ENCODE measurements around the gene TET2. TPM values are rescaled to one million over a fixed set of nuclear protein-coding genes. Genes with fewer than 3 reads are reported as not detected.

The TET2 gene
- total RNA-seq, 1 experiment from 2014 or later = 20.5 TPM

GRCh38 chr4:105227054-105227453, 80.4 kb downstream of the TET2 start:
- Mint-ChIP-seq H3K27me3 (ENCODE audit: insufficient read depth, unreplicated experiment) (no peaks in the 10 kb centered on the region), H3K4me1 (ENCODE audit: insufficient read depth, unreplicated experiment) (no peaks in the 10 kb centered on the region), H3K36me3 (ENCODE audit: insufficient read depth, unreplicated experiment) (no peaks in the 10 kb centered on the region), H3K4me3 (ENCODE audit: unreplicated experiment) (no peak overlapping the region), H3K27ac (ENCODE audit: low read depth, unreplicated experiment) (no peak overlapping the region), H3K9me3 (ENCODE audit: unreplicated experiment) (peaks cover 2% of the 10 kb centered on the region)
- DNase-seq (ENCODE audit: unreplicated experiment) = no peak
- intact Hi-C loops (cut with micrococcal nuclease) = no loop called here
- no TSS peak for BruUV-seq (replicated peaks)
- no peak for TF ChIP-seq CTCF (IDR thresholded peaks at IDR 0.05; ENCODE audit: unreplicated experiment)
- ChIA-PET CTCF (no interaction called here), POLR2A (no interaction called here)

- ChIA-PET POLR2A (no interaction called here), CTCF (no interaction called here)
- no peak overlapping the region for H3K27ac Mint-ChIP-seq (ENCODE audit: low read depth, unreplicated experiment)
- no peak overlapping the region for H3K4me3 Mint-ChIP-seq (ENCODE audit: unreplicated experiment)
- peaks cover 9% of the 10 kb centered on the region for H3K9me3 Mint-ChIP-seq (ENCODE audit: unreplicated experiment)
- no peaks in the 10 kb centered on the region for H3K4me1 Mint-ChIP-seq (ENCODE audit: insufficient read depth, unreplicated experiment)
- no peak for DNase-seq (ENCODE audit: unreplicated experiment)
- intact Hi-C loops (cut with micrococcal nuclease) = no loop called here
- peaks cover 22% of the 10 kb centered on the region for H3K36me3 Mint-ChIP-seq (ENCODE audit: insufficient read depth, unreplicated experiment)
- no TSS peak for BruUV-seq (replicated peaks)
- no peaks in the 10 kb centered on the region for H3K27me3 Mint-ChIP-seq (ENCODE audit: insufficient read depth, unreplicated experiment)
- TF ChIP-seq CTCF (IDR thresholded peaks at IDR 0.05; ENCODE audit: unreplicated experiment) = no peak
Measured at GRCh38 chr4:105230287-105230686, 83.6 kb downstream of the TET2 start.

- peaks cover 9% of the 10 kb centered on the region for H3K9me3 Mint-ChIP-seq (ENCODE audit: unreplicated experiment)
- intact Hi-C loops (cut with micrococcal nuclease) = no loop called here
- no peak for TF ChIP-seq CTCF (IDR thresholded peaks at IDR 0.05; ENCODE audit: unreplicated experiment)
- no peak for DNase-seq (ENCODE audit: unreplicated experiment)
- BruUV-seq (replicated peaks) = no TSS peak
- no peak overlapping the region for H3K27ac Mint-ChIP-seq (ENCODE audit: low read depth, unreplicated experiment)
- no peaks in the 10 kb centered on the region for H3K4me1 Mint-ChIP-seq (ENCODE audit: insufficient read depth, unreplicated experiment)
- H3K27me3 Mint-ChIP-seq (ENCODE audit: insufficient read depth, unreplicated experiment) = no peaks in the 10 kb centered on the region
- POLR2A ChIA-PET = interaction anchor here (1.8 kb wide), 1 partner anchor 9 kb away, joined by 6 read pairs; no protein-coding TSS in a partner anchor
- no peak overlapping the region for H3K4me3 Mint-ChIP-seq (ENCODE audit: unreplicated experiment)
- CTCF ChIA-PET = interaction anchor here (0.6 to 1.5 kb wide), 2 partner anchors 19 to 92 kb away, joined by 3 to 5 read pairs; no protein-coding TSS in a partner anchor
- H3K36me3 Mint-ChIP-seq (ENCODE audit: insufficient read depth, unreplicated experiment) = peaks cover 41% of the 10 kb centered on the region
Measured at GRCh38 chr4:105232374-105232773, 85.7 kb downstream of the TET2 start.

GRCh38 chr4:105234582-105234981, 87.9 kb downstream of the TET2 start:
- Mint-ChIP-seq H3K4me1 (ENCODE audit: insufficient read depth, unreplicated experiment) (no peaks in the 10 kb centered on the region), H3K9me3 (ENCODE audit: unreplicated experiment) (peaks cover 9% of the 10 kb centered on the region), H3K36me3 (ENCODE audit: insufficient read depth, unreplicated experiment) (peaks cover 53% of the 10 kb centered on the region), H3K27ac (ENCODE audit: low read depth, unreplicated experiment) (no peak overlapping the region), H3K27me3 (ENCODE audit: insufficient read depth, unreplicated experiment) (no peaks in the 10 kb centered on the region), H3K4me3 (ENCODE audit: unreplicated experiment) (no peak overlapping the region)
- intact Hi-C loops (cut with micrococcal nuclease) = no loop called here
- no TSS peak for BruUV-seq (replicated peaks)
- TF ChIP-seq CTCF (IDR thresholded peaks at IDR 0.05; ENCODE audit: unreplicated experiment) = no peak
- ChIA-PET CTCF (interaction anchor here (0.5 to 1.0 kb wide), 2 partner anchors 42 to 228 kb away, joined by 7 to 10 read pairs; no protein-coding TSS in a partner anchor), POLR2A (no interaction called here)
- DNase-seq (ENCODE audit: unreplicated experiment) = no peak
